ENCODE measurements around the gene LRRC38. TPM values are rescaled to one million over a fixed set of nuclear protein-coding genes. Genes with fewer than 3 reads are reported as not detected.

Gene LRRC38
- total RNA-seq, 1 experiment from 2014 or later, result not detected

DNA sequence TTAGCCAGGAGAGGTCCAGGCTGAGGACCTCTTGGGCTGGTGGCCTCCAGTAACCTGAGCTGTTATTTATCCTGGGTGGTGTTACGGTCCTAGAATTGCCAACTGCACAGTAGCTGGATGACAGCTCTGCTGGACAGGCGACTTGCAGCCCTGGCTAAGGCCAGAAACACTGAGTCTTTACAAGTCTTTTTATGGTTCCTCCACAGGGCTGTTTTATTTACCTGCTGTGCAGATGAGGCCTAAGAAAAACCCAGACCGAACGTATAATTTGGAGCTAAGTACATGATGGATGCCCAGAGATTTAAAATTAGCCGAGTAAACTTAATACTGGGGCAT, 30.4 kb upstream of the LRRC38 start:
- Histone ChIP-seq H3K27me3 (ENCODE audit: insufficient read depth, low read depth) (peaks cover 20% of the 10 kb centered on the region), H3K9me3 (ENCODE audit: insufficient read depth, low read depth) (no peaks in the 10 kb centered on the region), H3K79me2 (ENCODE audit: low read depth) (no peaks in the 10 kb centered on the region), H2AFZ (no peak overlapping the region), H3K4me2 (no peak overlapping the region), H3F3A (ENCODE audit: insufficient read depth, low read depth) (no peaks in the 10 kb centered on the region), H3K4me1 (replicated peaks; ENCODE audit: insufficient read depth) (no peaks in the 10 kb centered on the region), H3K4me3 (no peak overlapping the region), H4K20me1 (ENCODE audit: insufficient read depth) (no peaks in the 10 kb centered on the region), H3K27ac (no peak overlapping the region), H3K36me3 (ENCODE audit: low read depth) (no peaks in the 10 kb centered on the region), H3K9me2 (ENCODE audit: insufficient read depth) (no peaks in the 10 kb centered on the region)
- DNase-seq, result no peak
- TF ChIP-seq EZH2 (IDR thresholded peaks at IDR 0.05; ENCODE audit: low read depth) (no peak), CTCF (conservative IDR thresholded peaks at IDR 0.05) (no peak)
- ChIA-PET POLR2A (ENCODE audit: unreplicated experiment) (interaction anchor here (0.5 kb wide), 1 partner anchor 92 kb away, joined by 4 read pairs; no protein-coding TSS in a partner anchor), CTCF (interaction anchor here (0.6 kb wide), 1 partner anchor 403 kb away, joined by 6 read pairs; no protein-coding TSS in a partner anchor)
- no TSS peak for BruUV-seq (replicated peaks)
- intact Hi-C loops (cut with micrococcal nuclease; ENCODE audit: unreplicated experiment), result no loop called here

DNA sequence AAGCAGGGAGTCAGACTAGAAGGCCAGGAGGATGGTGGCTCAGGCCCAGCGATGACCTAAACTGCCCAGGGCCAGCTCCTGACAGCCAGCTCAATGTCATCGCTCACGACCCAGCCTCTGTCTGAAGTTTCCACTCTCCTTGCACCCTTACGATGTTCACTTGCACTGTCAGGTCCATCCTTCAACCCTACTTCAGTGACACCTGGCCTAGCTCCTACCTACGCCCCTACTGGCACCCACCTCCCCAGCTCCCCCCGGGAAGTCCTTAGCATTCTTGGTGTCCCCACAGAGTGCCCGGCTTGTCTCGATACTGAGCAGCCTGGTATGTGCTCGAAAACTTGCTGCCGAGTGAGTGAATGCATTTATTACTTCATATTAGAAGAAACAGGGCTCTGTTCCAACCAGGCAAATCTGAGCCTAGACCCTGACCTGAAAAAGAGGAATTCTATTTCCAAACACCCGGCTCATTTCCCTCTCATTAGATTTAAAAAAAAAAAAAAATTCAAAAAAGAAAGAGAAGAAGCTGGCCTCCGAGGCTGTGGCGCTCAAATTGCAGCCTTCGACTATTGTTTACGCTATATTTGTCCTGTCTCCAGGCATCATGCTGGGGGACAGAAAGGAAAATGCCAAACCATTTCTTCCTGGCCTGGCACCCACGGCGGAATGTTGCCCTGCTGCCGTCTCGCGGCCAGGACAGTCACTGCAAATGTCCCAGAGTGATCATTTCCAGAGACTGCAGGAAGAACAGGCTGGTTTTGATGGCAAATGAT, 29.8 kb upstream of the LRRC38 start:
- Histone ChIP-seq H3K36me3 (ENCODE audit: low read depth) (no peaks in the 10 kb centered on the region), H3K9me3 (ENCODE audit: insufficient read depth, low read depth) (no peaks in the 10 kb centered on the region), H3K27me3 (ENCODE audit: insufficient read depth, low read depth) (peaks cover 23% of the 10 kb centered on the region), H4K20me1 (ENCODE audit: insufficient read depth) (no peaks in the 10 kb centered on the region), H3K4me2 (no peak overlapping the region), H3K27ac (no peak overlapping the region), H3K9me2 (ENCODE audit: insufficient read depth) (no peaks in the 10 kb centered on the region), H3K4me1 (replicated peaks; ENCODE audit: insufficient read depth) (no peaks in the 10 kb centered on the region), H2AFZ (no peak overlapping the region), H3F3A (ENCODE audit: insufficient read depth, low read depth) (no peaks in the 10 kb centered on the region), H3K4me3 (no peak overlapping the region), H3K79me2 (ENCODE audit: low read depth) (no peaks in the 10 kb centered on the region)
- ChIA-PET POLR2A (ENCODE audit: unreplicated experiment) (interaction anchor here (0.5 kb wide), 1 partner anchor 92 kb away, joined by 4 read pairs; no protein-coding TSS in a partner anchor), CTCF (interaction anchor here (0.6 kb wide), 1 partner anchor 403 kb away, joined by 6 read pairs; no protein-coding TSS in a partner anchor)
- intact Hi-C loops (cut with micrococcal nuclease; ENCODE audit: unreplicated experiment), result no loop called here
- peak in 1 of 2 experiments; percentile 12 for DNase-seq
- no TSS peak for BruUV-seq (replicated peaks)
- no peak for TF ChIP-seq EZH2 (IDR thresholded peaks at IDR 0.05; ENCODE audit: low read depth)
- no peak; the same call in 1 of the 2 replicates for TF ChIP-seq CTCF (conservative IDR thresholded peaks at IDR 0.05)

- H3K36me3 ChIP-seq (ENCODE audit: low read depth), result no peaks in the 10 kb centered on the region
- H3K27me3 ChIP-seq (ENCODE audit: insufficient read depth, low read depth), result peaks cover 39% of the 10 kb centered on the region
- no peak for TF ChIP-seq CTCF (conservative IDR thresholded peaks at IDR 0.05)
- no peak for TF ChIP-seq EZH2 (IDR thresholded peaks at IDR 0.05; ENCODE audit: low read depth)
- H3F3A ChIP-seq (ENCODE audit: insufficient read depth, low read depth), result no peaks in the 10 kb centered on the region
- ChIA-PET POLR2A (ENCODE audit: unreplicated experiment) (no interaction called here), CTCF (no interaction called here)
- no peaks in the 10 kb centered on the region for H4K20me1 ChIP-seq (ENCODE audit: insufficient read depth)
- no peak overlapping the region for H3K4me2 ChIP-seq
- no peak for DNase-seq
- H3K9me2 ChIP-seq (ENCODE audit: insufficient read depth), result no peaks in the 10 kb centered on the region
- no peak overlapping the region for H2AFZ ChIP-seq
- intact Hi-C loops (cut with micrococcal nuclease; ENCODE audit: unreplicated experiment), result no loop called here
- no peak overlapping the region for H3K4me3 ChIP-seq
- H3K79me2 ChIP-seq (ENCODE audit: low read depth), result no peaks in the 10 kb centered on the region
- no peaks in the 10 kb centered on the region for H3K9me3 ChIP-seq (ENCODE audit: insufficient read depth, low read depth)
- H3K27ac ChIP-seq, result no peak overlapping the region
- no peaks in the 10 kb centered on the region for H3K4me1 ChIP-seq (replicated peaks; ENCODE audit: insufficient read depth)
- BruUV-seq (replicated peaks), result no TSS peak
Measured at GRCh38 chr1:13541435-13542215, 27.8 kb upstream of the LRRC38 start.

Measured in PC-9 (cell line).